C1 segment of cervical spinal cord (tissue), 14 donors: Measurements from ENCODE around the gene SZT2.
"Not testable (repeated sequence)": the region's sequence is repeated elsewhere in the genome, so short reads cannot be mapped to it uniquely, and the experiment has no call there.

ENCODE experiments used
- DNase-seq, 14 donors: peaks; one replicate each; lab custom pipeline; 2025; lab: John Stamatoyannopoulos, UW

Gene SZT2

GRCh38 chr1:43453442-43454269 is 64.0 kb downstream of the SZT2 start, which contains the start of gene HYI:
TSS of gene HYI (minus strand) at chr1:43453931. CDS start at chr1:43453793, 138 bp downstream.
- peak in 13 of 14 donors; percentile 27 to 79 (median 69) for DNase-seq

GRCh38 chr1:43454270-43455011 is 64.7 kb downstream of the SZT2 start:
- DNase-seq, result peak in 12 of 14 donors; percentile 22 to 88 (median 55)

- no peak for DNase-seq
These were observed 65.7 kb downstream of the SZT2 start for GRCh38 chr1:43455213-43455889.

GRCh38 chr1:43458379-43458778 is 68.7 kb downstream of the SZT2 start:
- not testable (repeated sequence) for DNase-seq

- no peak for DNase-seq
These were observed 71.4 kb downstream of the SZT2 start for GRCh38 chr1:43460988-43461693.

- DNase-seq, result no peak
These were observed 73.8 kb downstream of the SZT2 start for GRCh38 chr1:43463479-43463878.

GRCh38 chr1:43464681-43465504 is 75.2 kb downstream of the SZT2 start:
- DNase-seq, result no peak

GRCh38 chr1:43465505-43466067 is 75.9 kb downstream of the SZT2 start:
- peak in 1 of 14 donors; percentile 8 for DNase-seq

GRCh38 chr1:43466403-43466802 is 76.7 kb downstream of the SZT2 start:
- DNase-seq, result no peak

- no peak for DNase-seq
These were observed 78.7 kb downstream of the SZT2 start for GRCh38 chr1:43468414-43468813.

GRCh38 chr1:43469932-43470331 is 80.2 kb downstream of the SZT2 start:
- DNase-seq, result no peak

GRCh38 chr1:43472087-43472462 is 82.4 kb downstream of the SZT2 start:
- no peak for DNase-seq

- not testable (repeated sequence) for DNase-seq
These were observed 82.9 kb downstream of the SZT2 start for GRCh38 chr1:43472463-43473151.

- no peak for DNase-seq
These were observed 83.8 kb downstream of the SZT2 start for GRCh38 chr1:43473463-43473862.

GRCh38 chr1:43475611-43476401 is 86.1 kb downstream of the SZT2 start:
- DNase-seq, result not testable (repeated sequence)

- DNase-seq, result no peak
These were observed 88.0 kb downstream of the SZT2 start for GRCh38 chr1:43477716-43478115.

- no peak for DNase-seq
These were observed 89.7 kb downstream of the SZT2 start for GRCh38 chr1:43479414-43479813.

- DNase-seq, result no peak
These were observed 91.8 kb downstream of the SZT2 start for GRCh38 chr1:43481491-43481890.

GRCh38 chr1:43482215-43482614 is 92.5 kb downstream of the SZT2 start:
- no peak for DNase-seq
